Tibial artery (tissue), 4 donors: Measurements from ENCODE around the gene APBB2.

Experiments used
- DNase-seq, 2 donors: peaks; one replicate each; pipeline ENCODE4 v3.0.0-alpha.2; 2019
- H3K27ac ChIP-seq, 2 donors: fragments of 200-600 bp; sonication (generic) in 1 of 2; 1 replicate in 1 of 2; 2 replicates in 1 of 2; pipeline ENCODE4 v1.5.1; 2018 to 2019; ENCODE audit warnings: mild to moderate bottlenecking in 1 of 2
- H3K27me3 ChIP-seq, 2 donors: fragments of 200-600 bp; sonication (generic) in 1 of 2; one replicate each; pipeline versions ENCODE4 v1.5.1 to v1.6.0; 2016 to 2019
- H3K36me3 ChIP-seq, 3 donors: fragments of 200-600 bp; sonication (generic) in 2 of 3; one replicate each; pipeline ENCODE4 v1.5.1; 2016 to 2019; ENCODE audit warnings: mild to moderate bottlenecking in 2 of 3
- H3K4me1 ChIP-seq, 4 donors: fragments of 200-600 bp; sonication (generic) in 2 of 4; 1 replicate in 3 of 4; 2 replicates in 1 of 4; pipeline ENCODE4 v1.5.1; 2016 to 2019
- H3K4me3 ChIP-seq, 2 donors: fragments of 200-600 bp; sonication (generic) in 1 of 2; 1 replicate in 1 of 2; 2 replicates in 1 of 2; pipeline ENCODE4 v1.5.1; 2018 to 2019; ENCODE audit warnings: mild to moderate bottlenecking in 2 of 2
- H3K9me3 ChIP-seq, 3 donors: fragments of 200-600 bp; sonication (generic) in 1 of 3; one replicate each; pipeline ENCODE4 v1.5.1; 2016 to 2019
- CTCF ChIP-seq, 2 experiments: fragments of 200-600 bp in 1 of 2; fragments of 450-650 bp in 1 of 2; IDR thresholded peaks; one replicate each; pipeline ENCODE4 v1.5.1; 2017 to 2019; ENCODE audit warnings: antibody characterized with exemption in 2 of 2, mild to moderate bottlenecking in 1 of 2, moderate library complexity in 1 of 2
- intact Hi-C: fragments of 100-400 bp; cut with DNase I; formaldehyde crosslinking; loops from one replicate; pipeline ENCODE4 v1.15.0; 2023; ENCODE audit warnings: low total_unique reads

Gene APBB2

GRCh38 chr4:41158756-41159155 is 55.6 kb downstream of the APBB2 start:
- intact Hi-C loops = no loop called here
- Histone ChIP-seq H3K9me3 (no peaks in the 10 kb centered on the region), H3K4me1 (peaks cover 0 to 76% (median 30%) of the 10 kb centered on the region in 4 donors), H3K4me3 (no peak overlapping the region), H3K27me3 (no peaks in the 10 kb centered on the region), H3K36me3 (no peaks in the 10 kb centered on the region), H3K27ac (no peak overlapping the region)
- TF ChIP-seq CTCF (IDR thresholded peaks at IDR 0.05) = no peak
- no peak for DNase-seq

GRCh38 chr4:41158274-41158673 is 56.1 kb downstream of the APBB2 start:
- H3K4me1 ChIP-seq = peaks cover 0 to 76% (median 30%) of the 10 kb centered on the region in 4 donors
- intact Hi-C loops = no loop called here
- TF ChIP-seq CTCF (IDR thresholded peaks at IDR 0.05) = no peak
- H3K4me3 ChIP-seq = no peak overlapping the region
- no peaks in the 10 kb centered on the region for H3K27me3 ChIP-seq
- no peaks in the 10 kb centered on the region for H3K9me3 ChIP-seq
- no peak for DNase-seq
- no peaks in the 10 kb centered on the region for H3K36me3 ChIP-seq
- no peak overlapping the region for H3K27ac ChIP-seq

- DNase-seq = no peak
- Histone ChIP-seq H3K9me3 (no peaks in the 10 kb centered on the region), H3K27ac (peak overlapping the region; percentile 65 to 67), H3K4me1 (peaks cover 0 to 76% (median 30%) of the 10 kb centered on the region in 4 donors), H3K36me3 (no peaks in the 10 kb centered on the region), H3K27me3 (no peaks in the 10 kb centered on the region), H3K4me3 (no peak overlapping the region)
- TF ChIP-seq CTCF (IDR thresholded peaks at IDR 0.05) = no peak
- intact Hi-C loops = no loop called here
These were observed 57.3 kb downstream of the APBB2 start for GRCh38 chr4:41157009-41157408.

GRCh38 chr4:41156574-41156973 is 57.8 kb downstream of the APBB2 start:
- H3K27ac ChIP-seq = peak overlapping the region; percentile 65 to 67
- no peak overlapping the region for H3K4me3 ChIP-seq
- H3K4me1 ChIP-seq = peaks cover 0 to 78% (median 30%) of the 10 kb centered on the region in 4 donors
- H3K36me3 ChIP-seq = no peaks in the 10 kb centered on the region
- intact Hi-C loops = no loop called here
- TF ChIP-seq CTCF (IDR thresholded peaks at IDR 0.05) = no peak
- no peaks in the 10 kb centered on the region for H3K9me3 ChIP-seq
- H3K27me3 ChIP-seq = no peaks in the 10 kb centered on the region
- DNase-seq = no peak

GRCh38 chr4:41155194-41155830 is 59.0 kb downstream of the APBB2 start:
- Histone ChIP-seq H3K27ac (peak overlapping the region; percentile 65 to 67), H3K4me3 (peak overlapping the region; percentile 3 to 16), H3K4me1 (peaks cover 0 to 79% (median 27%) of the 10 kb centered on the region in 4 donors), H3K36me3 (no peaks in the 10 kb centered on the region), H3K9me3 (no peaks in the 10 kb centered on the region), H3K27me3 (no peaks in the 10 kb centered on the region)
- DNase-seq = no peak
- intact Hi-C loops = no loop called here
- no peak for TF ChIP-seq CTCF (IDR thresholded peaks at IDR 0.05)
